OCI-LY3 (cell line): ENCODE data around the gene TPCN1.

Experiments used
- CTCF ChIP-seq: fragments of 200-600, 300-600 bp; sonication (generic); IDR thresholded peaks from 2 replicates; pipeline ENCODE4 v1.5.1; 2014; ENCODE audit warnings: antibody characterized with exemption, low read length, low read depth
- EZH2phosphoT487 ChIP-seq: fragments of 200-600 bp; shearing (Covaris generic); IDR thresholded peaks from 2 replicates; pipeline ENCODE4 v1.6.1; 2018; ENCODE audit warnings: antibody characterized with exemption, mixed run types, low read depth

GRCh38 chr12:113226696-113227568 is 5.7 kb downstream of the TPCN1 start:
- TF ChIP-seq EZH2phosphoT487 (no peak), CTCF (no peak)
